ENCODE results near the gene PDE8A. TPM values are rescaled to one million over a fixed set of nuclear protein-coding genes. Genes with fewer than 3 reads are reported as not detected.

The PDE8A gene
- total and polyA plus RNA-seq, 2 of the 13 experiments (the other 11 are each of a cell fraction or from before 2014, with no cell fraction given), result 26.3 to 48.5 TPM

DNA sequence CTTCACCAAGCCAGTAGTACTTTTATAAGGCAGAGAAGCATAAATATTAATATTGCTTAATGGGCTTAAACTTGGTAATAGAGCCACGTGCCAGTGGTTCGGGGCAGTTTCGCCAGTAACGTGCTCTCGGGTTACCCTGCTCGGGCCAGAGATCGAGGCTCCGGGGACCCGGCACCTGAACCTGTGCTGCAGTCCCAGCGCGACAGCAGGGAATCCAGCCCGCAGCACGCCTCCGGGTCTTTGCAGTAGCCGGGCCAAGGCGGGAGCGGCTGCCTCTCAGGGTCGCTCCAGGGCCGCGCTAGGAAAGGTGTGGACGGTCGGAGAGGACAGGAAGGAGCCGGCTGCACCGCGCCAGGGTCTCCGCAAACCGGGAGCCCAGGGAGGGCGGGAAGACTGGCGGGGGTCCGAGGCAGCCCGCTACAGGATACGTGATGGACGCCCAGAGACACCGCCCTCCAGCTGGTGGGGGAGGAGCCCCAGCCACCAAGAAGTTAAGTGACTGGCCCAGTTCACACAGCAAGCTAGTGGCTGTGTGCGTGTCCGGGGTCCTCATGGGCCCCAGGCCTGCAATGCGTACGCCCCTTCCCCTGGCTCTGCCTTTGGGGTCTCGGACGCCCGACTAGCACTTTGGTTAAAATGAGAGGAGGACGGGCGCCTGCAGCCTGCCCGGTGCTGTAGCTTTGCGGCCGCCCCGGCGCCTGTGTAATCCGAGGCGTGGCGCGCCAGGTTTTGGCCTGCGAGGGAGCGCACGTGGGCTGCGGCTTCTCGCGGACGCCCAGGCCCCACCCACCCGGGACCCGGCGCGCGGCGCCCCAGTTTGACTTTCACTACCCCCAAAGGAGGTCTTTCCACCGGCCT lies 1.2 kb upstream of the PDE8A start (continued):
- TF ChIP-seq, protein P1, sequence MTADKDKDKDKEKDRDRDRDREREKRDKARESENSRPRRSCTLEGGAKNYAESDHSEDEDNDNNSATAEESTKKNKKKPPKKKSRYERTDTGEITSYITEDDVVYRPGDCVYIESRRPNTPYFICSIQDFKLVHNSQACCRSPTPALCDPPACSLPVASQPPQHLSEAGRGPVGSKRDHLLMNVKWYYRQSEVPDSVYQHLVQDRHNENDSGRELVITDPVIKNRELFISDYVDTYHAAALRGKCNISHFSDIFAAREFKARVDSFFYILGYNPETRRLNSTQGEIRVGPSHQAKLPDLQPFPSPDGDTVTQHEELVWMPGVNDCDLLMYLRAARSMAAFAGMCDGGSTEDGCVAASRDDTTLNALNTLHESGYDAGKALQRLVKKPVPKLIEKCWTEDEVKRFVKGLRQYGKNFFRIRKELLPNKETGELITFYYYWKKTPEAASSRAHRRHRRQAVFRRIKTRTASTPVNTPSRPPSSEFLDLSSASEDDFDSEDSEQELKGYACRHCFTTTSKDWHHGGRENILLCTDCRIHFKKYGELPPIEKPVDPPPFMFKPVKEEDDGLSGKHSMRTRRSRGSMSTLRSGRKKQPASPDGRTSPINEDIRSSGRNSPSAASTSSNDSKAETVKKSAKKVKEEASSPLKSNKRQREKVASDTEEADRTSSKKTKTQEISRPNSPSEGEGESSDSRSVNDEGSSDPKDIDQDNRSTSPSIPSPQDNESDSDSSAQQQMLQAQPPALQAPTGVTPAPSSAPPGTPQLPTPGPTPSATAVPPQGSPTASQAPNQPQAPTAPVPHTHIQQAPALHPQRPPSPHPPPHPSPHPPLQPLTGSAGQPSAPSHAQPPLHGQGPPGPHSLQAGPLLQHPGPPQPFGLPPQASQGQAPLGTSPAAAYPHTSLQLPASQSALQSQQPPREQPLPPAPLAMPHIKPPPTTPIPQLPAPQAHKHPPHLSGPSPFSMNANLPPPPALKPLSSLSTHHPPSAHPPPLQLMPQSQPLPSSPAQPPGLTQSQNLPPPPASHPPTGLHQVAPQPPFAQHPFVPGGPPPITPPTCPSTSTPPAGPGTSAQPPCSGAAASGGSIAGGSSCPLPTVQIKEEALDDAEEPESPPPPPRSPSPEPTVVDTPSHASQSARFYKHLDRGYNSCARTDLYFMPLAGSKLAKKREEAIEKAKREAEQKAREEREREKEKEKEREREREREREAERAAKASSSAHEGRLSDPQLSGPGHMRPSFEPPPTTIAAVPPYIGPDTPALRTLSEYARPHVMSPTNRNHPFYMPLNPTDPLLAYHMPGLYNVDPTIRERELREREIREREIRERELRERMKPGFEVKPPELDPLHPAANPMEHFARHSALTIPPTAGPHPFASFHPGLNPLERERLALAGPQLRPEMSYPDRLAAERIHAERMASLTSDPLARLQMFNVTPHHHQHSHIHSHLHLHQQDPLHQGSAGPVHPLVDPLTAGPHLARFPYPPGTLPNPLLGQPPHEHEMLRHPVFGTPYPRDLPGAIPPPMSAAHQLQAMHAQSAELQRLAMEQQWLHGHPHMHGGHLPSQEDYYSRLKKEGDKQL (CRISPR knock-in tag; IDR thresholded peaks at IDR 0.05; ENCODE audit: low read depth), result peak; percentile 14; the same call in 1 of the 2 replicates
- TF ChIP-seq, protein P2, sequence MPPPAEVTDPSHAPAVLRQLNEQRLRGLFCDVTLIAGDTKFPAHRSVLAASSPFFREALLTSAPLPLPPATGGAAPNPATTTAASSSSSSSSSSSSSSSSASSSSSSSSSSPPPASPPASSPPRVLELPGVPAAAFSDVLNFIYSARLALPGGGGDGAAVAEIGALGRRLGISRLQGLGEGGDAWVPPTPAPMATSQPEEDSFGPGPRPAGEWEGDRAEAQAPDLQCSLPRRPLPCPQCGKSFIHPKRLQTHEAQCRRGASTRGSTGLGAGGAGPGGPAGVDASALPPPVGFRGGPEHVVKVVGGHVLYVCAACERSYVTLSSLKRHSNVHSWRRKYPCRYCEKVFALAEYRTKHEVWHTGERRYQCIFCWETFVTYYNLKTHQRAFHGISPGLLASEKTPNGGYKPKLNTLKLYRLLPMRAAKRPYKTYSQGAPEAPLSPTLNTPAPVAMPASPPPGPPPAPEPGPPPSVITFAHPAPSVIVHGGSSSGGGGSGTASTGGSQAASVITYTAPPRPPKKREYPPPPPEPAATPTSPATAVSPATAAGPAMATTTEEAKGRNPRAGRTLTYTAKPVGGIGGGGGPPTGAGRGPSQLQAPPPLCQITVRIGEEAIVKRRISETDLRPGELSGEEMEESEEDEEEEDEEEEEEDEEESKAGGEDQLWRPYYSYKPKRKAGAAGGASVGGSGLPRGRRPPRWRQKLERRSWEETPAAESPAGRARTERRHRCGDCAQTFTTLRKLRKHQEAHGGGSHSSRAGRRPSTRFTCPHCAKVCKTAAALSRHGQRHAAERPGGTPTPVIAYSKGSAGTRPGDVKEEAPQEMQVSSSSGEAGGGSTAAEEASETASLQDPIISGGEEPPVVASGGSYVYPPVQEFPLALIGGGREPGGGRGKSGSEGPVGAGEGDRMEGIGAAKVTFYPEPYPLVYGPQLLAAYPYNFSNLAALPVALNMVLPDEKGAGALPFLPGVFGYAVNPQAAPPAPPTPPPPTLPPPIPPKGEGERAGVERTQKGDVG (CRISPR knock-in tag; IDR thresholded peaks at IDR 0.05; ENCODE audit: borderline replicate concordance), result no peak
- TF ChIP-seq ZNF777 (CRISPR knock-in tag; IDR thresholded peaks at IDR 0.05) (peak; percentile 98), NR2F1 (CRISPR knock-in tag; IDR thresholded peaks at IDR 0.05) (peak in 1 of 2 experiments; percentile 50; a peak in 1 of 4 replicates), FOXO1 (CRISPR knock-in tag; IDR thresholded peaks at IDR 0.05) (no peak; the same call in 1 of the 2 replicates), ATM (IDR thresholded peaks at IDR 0.05; ENCODE audit: borderline replicate concordance) (no peak), IRX3 (CRISPR knock-in tag; IDR thresholded peaks at IDR 0.05; ENCODE audit: borderline replicate concordance, low read depth) (no peak), ZNF430 (CRISPR knock-in tag; IDR thresholded peaks at IDR 0.05) (peak; percentile 71; the same call in 1 of the 2 replicates), RCOR2 (CRISPR knock-in tag; IDR thresholded peaks at IDR 0.05) (peak; percentile 67)
- TF ChIP-seq, protein P3, sequence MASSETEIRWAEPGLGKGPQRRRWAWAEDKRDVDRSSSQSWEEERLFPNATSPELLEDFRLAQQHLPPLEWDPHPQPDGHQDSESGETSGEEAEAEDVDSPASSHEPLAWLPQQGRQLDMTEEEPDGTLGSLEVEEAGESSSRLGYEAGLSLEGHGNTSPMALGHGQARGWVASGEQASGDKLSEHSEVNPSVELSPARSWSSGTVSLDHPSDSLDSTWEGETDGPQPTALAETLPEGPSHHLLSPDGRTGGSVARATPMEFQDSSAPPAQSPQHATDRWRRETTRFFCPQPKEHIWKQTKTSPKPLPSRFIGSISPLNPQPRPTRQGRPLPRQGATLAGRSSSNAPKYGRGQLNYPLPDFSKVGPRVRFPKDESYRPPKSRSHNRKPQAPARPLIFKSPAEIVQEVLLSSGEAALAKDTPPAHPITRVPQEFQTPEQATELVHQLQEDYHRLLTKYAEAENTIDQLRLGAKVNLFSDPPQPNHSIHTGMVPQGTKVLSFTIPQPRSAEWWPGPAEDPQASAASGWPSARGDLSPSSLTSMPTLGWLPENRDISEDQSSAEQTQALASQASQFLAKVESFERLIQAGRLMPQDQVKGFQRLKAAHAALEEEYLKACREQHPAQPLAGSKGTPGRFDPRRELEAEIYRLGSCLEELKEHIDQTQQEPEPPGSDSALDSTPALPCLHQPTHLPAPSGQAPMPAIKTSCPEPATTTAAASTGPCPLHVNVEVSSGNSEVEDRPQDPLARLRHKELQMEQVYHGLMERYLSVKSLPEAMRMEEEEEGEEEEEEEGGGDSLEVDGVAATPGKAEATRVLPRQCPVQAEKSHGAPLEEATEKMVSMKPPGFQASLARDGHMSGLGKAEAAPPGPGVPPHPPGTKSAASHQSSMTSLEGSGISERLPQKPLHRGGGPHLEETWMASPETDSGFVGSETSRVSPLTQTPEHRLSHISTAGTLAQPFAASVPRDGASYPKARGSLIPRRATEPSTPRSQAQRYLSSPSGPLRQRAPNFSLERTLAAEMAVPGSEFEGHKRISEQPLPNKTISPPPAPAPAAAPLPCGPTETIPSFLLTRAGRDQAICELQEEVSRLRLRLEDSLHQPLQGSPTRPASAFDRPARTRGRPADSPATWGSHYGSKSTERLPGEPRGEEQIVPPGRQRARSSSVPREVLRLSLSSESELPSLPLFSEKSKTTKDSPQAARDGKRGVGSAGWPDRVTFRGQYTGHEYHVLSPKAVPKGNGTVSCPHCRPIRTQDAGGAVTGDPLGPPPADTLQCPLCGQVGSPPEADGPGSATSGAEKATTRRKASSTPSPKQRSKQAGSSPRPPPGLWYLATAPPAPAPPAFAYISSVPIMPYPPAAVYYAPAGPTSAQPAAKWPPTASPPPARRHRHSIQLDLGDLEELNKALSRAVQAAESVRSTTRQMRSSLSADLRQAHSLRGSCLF (CRISPR knock-in tag; IDR thresholded peaks at IDR 0.05; ENCODE audit: borderline replicate concordance), result 0 out of 2 replicates have a peak, but pooled peaks have one; percentile 42
